Myocyte (in vitro differentiated cells): ENCODE results near the gene BRD3OS. TPM values are rescaled to one million over a fixed set of nuclear protein-coding genes. Genes with fewer than 3 reads are reported as not detected.
A peak's percentile ranks its signal among the peaks of the same experiment; 100 is the strongest.

Source experiments
- DNase-seq: peaks from one replicate; pipeline ENCODE4 v3.0.0-alpha.2; 2012; ENCODE audit warnings: low read depth
- total RNA-seq: library from RNA; depleted of rRNA; stranded (reverse); fragments of >200 nt; gene quantifications from 2 replicates; pipeline ENCODE4 v1.2.3, GENCODE V29; 2014

The BRD3OS gene
- total RNA-seq, 1 donor from 2014 or later = 13.4 TPM

DNA sequence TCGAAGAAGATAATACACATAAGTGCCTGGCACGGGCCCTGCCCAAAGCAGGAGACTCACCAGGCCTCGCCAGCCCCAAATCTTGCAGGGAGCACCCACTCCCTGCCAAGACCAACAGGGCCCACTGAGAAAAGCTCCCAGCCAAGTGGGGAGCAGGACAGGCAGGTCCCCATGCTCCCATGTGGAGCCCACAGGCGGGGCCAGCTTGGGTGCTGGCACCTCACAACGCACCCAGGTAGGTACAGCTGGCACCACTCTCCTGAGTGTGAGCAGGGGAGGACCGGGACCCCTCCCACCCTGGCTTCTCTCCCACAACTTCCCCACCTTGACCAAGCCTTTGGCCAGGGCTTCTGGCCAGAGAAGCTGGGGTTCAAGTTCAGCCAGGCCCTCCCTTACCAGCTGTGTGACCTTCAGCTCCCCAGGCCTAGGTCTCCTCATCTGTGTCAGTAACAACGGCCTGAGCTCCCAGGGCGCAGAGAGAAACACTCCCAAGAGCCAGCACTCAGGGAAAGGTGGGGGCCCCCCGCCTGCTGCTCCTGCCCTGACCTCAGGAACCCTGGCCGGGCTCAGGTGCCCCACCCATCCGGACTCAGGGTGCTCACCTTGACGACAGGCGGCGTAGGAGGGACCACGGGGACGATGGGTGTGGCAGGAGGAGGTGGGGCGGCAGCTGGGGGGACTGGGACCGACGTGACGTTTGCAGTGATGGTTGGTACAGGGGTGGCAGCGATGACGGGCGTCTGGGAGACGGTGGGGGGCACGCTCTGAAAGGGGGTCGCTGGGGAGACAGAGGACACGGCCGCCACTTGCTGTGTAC, 24.7 kb downstream of the BRD3OS start:
- DNase-seq = no peak

DNA sequence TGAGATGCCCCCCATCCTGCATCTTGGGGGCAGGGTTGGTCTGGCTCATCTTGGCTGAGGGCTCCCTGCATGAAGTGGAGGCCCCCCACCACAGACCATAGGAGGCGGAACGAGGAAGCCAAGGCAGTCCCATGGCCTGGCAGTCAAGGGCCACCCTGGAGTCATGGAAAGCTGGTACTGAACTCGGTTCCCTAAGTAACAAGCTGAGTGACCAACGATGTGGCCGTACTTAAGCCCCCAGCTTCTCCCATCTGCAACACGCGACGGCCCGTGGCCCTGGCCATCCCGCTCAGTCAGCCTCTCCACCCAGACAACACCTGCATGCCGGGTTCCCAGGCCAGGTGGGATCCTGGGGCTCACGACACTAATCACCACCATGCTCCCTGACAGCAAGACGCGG, 25.4 kb downstream of the BRD3OS start:
- no peak for DNase-seq

DNA sequence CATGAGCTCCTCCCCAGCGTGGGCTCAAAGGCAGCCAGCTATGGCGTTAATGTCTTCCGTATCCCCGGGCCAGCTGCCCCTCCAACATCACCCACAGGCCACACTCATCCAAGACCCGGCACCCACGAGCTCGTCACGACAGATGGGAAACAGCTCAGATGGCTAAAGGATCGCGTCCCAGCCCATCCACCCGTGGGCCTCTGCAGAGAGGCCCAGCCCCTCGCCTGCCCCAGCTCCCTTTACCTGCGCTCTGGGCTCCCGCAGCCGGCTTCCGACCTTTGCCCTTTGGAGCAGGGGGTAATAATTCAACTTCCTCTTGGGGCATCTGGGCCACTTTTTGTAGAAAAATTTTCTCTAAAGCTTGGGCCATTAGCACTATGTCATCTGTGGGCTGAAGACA, 26.0 kb downstream of the BRD3OS start:
- peak; percentile 72 for DNase-seq

DNA sequence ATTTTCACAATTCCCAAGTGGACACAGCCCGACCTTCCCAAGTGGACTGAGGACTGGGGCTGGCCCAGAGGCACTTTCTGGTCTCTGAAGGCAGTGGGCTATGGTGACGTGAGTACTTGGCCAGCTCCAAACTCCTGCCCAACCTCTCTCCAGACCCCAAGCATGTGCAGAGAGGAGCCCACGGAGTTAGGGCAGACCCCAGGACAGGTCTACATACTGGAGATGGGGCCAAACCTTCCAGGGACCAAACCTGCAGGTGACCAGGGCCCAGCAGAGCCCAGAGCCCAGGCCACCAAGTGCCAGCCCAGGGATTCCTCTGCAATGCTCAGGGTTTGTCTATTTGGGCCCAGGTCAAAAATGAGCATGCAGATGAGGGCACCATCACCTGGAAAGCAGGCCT, 27.2 kb downstream of the BRD3OS start:
- no peak for DNase-seq

DNA sequence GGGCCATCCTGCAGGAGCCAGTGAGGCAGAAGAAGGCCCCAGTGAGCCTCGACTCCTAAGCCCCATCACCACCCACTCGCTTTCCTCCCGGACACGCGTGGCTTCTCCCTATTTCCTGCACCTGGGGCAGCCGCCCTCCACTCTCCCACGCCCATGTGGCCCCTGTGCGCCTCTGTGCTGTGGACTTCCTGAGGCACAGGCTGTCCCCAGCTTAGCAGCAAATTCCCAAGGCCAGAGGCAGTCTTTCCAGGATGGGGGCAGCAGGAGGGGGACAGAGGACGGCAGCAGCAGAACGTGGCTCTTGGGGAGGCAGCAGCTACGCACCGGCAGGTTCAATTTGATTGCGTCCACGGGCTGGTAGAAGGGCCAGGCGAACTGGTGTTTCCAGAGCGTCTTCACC, 27.7 kb downstream of the BRD3OS start:
- DNase-seq = no peak

DNA sequence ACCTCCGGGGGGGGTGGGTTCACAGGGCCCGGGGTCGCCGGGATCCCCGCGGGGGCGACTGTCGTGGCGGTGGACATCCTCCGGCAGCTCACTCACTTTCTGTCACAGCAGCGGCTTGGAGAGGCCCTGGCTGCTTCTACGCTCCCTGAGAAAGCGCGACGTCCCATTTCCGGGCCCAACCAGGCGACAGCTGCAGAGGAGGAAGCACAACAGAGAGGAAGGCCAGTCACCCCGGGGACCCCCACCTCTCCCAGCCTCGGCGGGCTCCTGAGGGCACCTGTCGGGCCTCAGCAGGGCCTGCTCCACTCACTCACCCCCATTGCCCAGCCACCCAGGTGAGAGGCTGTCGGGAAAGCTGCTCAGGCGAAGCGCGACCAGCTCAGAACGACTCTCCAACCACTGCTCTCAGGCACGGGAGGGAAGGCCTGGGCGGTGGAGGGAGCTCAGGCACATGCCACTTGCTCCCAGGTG, 28.2 kb downstream of the BRD3OS start:
- DNase-seq = no peak

DNA sequence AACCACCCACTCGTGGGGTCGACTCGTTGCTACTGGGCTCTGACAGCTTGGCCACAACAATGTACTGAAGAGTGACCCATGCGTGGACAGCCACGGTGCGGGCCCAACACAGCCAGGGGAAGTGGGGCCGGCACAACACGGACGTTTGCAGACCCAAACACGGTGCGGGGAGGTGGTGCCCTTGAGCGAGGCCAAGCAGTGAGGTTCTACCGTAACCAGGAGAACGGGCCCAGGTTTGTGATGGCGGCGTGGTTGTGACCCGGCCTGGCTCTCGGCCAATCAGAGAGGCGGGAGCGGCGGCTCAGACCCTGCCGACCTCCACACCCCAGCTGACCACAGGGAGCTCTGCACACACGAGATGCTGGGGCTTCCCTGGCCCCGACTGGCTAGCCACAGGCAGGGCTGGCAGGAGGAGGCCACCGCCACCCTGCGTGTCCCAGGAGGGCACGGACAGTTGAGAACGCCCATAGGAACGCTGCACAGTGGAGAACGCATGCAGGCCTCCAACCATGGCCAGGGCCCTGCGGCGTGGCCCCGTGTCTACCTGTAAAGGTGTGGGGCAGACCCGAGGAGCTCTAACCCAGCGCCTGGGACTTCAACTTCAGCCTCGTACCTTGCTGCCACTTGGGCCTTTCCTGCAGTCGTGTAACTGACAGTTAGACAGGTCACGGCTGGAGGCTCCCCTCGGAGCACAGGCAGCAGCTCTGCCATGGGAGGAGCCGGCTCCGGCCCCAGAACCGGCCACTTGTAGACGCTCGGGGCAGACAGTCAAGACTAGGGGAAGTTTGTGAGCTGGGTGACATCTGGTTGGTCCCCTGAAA, 28.9 kb downstream of the BRD3OS start:
- DNase-seq = no peak

DNA sequence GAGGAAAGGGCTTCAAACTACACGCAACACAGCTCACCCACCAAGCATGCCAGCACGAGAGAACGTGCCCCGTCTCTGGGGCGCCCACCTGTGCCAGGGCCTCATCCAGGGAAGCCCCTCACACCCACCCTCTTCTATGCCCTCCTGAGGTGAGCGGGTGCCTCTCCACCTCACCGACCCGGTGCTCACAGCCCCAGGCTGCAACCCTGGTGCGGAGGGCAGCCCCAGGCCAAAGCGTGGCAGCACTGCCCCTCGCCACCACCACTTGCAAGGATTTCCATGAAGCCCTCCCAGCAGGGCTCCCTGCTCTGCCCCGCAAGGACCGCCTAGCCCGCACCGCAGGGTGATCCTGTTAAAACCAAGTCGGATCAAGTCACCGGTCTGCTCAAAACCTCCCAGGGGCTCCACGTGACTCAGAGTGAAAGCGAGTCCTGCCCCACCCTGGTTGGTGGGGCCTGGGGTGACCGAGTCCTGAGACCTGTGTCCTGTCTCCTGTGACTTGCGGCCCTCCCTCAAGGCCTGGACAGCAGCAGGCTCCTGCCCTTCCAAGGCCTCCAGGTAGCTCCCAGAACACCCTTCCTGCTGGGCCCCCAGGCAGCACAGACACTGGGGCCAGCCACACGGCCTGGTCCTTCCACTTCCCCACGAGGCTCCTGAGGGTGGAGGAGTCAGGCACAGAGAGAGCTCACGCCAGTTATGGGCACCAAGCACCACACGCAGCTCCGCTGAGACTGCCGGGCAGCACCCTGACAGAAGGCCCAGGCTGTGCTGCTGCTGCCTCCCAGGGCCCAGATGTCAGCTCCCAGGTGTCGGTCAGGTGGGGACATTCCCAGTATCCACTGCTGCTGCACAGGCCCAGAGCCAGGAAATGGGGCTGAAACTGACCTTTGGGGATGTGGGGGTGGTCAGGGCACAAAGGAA, 29.9 kb downstream of the BRD3OS start:
- no peak for DNase-seq

DNA sequence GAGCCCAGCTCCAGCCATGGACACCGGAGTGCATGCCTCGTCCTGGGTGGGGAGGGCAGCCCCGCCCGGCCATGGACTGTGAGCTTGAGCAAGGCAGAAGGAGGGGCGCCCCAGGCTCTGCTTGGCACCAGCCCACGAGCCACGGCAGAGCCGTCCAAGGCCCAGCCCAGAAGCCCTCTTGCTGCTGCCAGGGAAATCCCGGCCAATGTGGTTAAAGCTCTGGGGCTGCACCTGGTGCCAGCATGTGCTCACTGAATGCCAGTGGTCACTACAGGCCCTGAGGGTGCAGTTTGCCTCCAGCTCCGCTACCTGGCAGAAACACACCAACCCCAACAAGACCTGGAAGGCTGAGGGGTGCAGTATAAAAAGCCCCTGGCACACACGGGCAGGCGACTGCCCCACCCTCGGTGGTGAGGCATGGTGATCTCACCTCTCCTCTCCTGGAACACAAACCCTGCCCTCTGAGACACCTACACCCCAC, 30.7 kb downstream of the BRD3OS start:
- DNase-seq = peak; percentile 97

DNA sequence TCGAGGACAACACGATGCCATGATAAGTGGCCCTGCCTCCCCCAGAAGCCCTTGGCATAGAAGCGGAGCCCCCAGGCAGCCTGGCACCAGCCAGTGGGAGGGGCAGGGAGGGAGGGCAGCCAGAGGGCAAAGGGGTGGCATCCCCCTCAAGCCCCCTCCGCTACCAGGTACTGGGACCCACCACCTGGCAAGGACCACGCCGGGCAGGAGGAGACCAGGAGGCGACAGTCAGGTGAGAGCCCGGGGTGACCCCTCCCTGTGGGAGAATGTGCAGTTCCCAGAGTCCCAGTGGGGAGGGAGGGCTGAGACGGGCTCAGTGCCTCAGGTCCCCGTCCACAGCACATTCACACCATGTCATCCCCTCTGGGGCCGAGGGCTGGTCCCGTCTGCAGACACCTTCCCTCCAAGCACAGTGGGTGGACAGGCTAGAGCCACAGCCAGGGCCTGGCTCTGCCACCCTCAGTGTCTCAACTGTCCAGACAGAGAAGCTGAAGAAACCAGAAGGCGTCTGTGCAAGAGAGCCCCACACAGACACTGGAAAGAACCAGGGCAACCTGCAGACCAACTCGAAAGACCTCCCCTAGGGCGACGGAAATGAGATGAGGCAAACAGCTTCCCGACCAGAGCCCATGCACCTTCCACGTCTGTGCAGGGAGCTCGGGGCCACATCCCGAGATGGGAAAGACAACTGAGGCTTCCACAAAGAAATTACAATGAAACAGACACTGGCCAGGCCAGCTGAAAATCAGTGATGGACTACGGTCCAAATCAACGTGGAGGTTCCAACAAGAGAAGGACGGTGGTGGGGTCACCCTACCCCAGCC, 31.4 kb downstream of the BRD3OS start:
- no peak for DNase-seq

DNA sequence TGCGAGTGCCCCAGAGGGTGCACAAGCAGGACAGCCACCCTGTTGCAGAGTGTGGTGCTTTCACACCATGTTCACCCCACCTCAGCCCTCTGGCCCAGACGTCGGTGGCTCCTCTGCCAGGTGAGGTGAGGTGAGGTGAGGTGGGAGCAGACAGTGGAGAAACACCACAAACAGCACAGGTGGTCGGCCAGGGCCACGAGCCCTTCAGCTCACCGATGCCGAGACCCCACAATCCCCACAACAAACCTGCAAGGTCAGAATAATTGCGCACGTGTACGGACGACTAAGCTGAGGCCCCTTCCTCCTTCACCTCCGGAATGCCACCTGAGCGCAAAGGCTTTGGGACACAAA, 32.0 kb downstream of the BRD3OS start:
- no peak for DNase-seq

DNA sequence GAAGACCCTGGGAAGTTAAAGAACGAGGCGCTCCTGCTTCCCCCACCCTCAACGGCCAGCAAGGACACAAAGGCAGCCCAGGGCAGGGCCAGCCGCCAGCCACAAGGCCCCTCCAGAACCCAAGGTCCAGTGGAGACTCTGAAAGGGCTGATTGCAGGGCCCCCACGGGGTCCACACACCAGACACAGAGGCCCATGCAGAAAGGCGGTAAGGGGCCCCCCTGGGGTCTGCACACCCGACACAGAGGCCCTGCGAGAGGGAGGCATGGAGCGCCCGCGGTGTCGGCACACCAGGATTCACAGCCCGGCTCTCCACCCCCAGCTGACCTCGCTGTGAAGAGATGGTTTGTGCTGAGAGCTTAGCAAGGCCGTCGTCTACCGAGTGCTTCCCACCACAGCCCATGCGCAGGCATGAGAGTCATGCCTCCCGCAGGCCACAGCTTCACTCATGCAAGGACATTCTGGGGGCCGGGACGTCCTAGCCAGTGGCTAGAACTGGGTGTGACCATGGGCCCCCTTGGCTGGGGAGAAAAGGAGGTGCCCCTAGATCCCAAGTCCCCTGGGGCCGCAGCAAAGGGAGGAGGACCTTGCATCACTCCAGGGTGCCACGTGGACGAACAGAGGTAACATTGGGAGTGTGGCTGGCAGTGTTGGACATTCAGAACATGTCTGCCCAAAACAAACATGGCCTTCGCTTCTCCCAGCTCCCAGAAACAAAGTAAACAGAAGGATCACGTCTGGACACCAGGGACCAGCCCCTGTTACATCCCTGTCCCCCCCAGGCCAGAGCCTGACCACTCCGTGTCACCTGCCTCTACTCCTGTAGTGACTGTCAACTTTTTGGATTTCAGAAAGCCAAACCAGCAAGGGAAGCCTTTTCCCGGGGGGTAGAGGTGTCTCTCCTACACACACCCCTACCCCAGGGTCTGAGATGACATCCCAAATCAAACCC, 32.7 kb downstream of the BRD3OS start:
- no peak for DNase-seq

DNA sequence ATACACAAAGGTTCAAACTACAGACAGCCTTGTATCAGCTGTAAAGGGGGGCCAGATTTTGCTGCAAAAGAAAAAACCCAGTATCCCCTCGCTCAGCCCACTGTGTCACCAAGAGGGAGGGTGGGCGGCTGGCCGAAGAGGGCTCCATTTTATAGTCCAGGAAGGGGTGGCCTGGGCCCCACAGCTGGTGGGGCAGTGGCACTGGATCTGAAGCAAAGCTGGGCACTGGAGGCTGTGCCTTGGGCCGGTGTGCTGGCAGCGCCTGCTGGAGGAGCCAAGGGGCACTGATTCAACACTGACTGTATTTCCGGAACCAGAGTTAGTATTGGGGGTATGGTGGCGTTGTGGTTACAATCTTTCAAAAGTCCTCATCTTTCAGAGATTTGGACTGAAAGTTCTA, 33.4 kb downstream of the BRD3OS start:
- DNase-seq = no peak

DNA sequence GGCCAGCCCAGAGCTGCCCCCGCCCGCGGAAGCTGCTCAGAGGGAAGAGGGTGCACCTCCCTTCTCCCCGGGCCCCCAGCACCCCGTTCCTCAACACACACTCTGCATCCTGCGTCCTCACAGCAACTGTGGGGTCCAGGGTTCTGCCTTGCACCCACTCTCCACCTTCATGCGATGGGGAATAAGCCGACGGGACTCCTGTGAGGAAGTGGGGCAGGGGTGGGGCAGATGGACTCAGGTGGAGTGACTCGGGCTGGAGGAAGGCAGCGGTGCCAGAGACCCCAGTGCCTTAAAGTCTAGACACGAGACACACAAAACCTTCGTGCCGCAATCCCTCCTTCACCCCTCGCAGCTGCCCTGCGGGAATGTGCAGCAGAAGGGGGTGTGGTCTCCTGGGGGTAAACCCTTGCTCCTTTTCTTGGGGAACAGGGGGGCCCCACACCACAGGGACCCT, 33.9 kb downstream of the BRD3OS start:
- DNase-seq = no peak

DNA sequence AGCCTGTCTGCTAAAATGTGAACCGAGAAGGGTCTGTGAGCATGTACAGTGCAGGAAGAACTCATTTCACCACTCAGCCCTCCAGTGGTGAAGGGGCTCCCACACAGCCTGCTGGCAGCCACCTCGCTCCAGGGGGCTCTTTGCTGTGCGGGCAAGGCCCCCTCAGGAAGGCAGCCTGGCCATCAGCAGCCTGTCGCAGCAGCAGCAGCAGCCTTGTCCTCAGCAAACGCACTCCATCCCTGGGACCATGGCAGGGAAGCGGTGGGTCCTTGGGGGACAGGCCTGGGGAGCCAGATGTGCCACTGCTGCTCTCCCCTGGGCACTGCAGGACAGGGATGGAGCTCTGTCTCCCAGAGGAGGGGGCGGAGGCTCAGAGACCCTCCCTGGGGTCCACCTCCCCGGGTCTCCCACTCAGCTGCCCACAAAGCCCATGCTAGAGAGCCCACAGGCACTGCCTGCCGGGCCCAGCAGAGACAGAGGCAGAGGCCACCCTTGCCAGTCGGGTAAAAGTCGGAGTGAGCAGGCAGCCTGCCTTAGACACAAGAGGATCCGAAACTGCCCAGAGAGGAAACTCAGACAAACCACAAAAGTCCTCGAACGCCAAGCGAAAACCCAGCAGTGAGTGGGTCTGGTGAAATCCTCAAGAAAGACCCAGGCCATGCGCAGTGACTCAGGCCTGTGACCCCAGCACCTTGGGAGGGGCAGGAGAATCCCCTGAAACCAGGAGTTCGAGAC, 34.5 kb downstream of the BRD3OS start:
- DNase-seq = no peak

DNA sequence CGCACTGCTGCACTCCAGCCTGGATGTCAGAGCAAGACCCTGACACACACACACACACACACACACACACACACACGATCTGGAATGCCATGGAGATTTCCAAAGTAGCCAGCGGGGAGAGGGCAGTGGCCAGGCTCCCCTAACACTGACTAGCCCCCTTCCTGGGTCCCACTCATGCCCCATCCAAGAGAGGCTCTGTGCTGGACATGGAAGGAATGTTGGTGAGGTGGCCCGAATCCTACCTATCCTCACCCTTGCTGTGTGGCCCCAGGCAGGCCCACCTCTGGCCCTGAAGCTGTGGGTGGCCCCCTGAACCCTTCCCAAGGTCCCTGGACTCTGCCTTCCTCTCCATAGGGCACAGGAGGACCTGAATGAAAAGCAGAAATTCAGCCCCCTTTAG, 35.3 kb downstream of the BRD3OS start:
- no peak for DNase-seq

DNA sequence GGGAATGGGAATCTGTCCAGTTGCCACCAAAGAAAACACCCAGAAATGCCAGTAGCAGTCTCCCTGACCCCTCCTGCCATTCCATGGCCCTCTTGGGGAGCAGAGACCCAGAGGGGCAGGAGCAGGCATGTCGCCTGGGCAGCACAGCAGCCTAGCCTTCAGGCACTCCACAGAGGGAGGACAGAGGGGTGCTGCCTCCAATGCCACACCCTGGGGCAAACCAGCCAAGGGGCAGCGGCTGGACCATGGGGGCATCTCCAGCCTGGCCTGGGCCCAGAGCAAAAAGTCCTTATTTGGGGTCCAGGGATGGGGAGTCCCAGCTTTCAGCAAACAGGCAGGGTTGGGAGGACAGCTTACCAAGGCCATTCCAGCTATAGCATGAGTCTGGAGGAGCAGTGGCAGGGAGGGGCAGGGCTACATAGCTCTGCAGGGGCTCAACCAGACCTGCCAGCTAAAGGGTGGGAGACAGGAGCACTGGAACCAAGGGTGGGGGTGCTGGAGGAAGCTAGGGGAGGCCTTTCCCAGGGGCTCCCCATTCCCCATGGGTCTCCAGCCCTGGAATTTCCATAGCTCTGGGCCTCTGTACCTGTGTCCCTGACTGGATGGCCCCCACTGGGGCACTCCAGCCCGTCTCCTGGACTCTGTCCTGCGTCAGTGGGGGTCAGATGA, 35.9 kb downstream of the BRD3OS start:
- DNase-seq = no peak
